NCI-H1105 (cell line): ENCODE results near the gene GPC1.
"Not testable (repeated sequence)": the region's sequence is repeated elsewhere in the genome, so short reads cannot be mapped to it uniquely, and the experiment has no call there.

Experiments
- DNase-seq: peaks from one replicate; lab custom pipeline; 2025; lab: John Stamatoyannopoulos, UW

Gene GPC1

DNA sequence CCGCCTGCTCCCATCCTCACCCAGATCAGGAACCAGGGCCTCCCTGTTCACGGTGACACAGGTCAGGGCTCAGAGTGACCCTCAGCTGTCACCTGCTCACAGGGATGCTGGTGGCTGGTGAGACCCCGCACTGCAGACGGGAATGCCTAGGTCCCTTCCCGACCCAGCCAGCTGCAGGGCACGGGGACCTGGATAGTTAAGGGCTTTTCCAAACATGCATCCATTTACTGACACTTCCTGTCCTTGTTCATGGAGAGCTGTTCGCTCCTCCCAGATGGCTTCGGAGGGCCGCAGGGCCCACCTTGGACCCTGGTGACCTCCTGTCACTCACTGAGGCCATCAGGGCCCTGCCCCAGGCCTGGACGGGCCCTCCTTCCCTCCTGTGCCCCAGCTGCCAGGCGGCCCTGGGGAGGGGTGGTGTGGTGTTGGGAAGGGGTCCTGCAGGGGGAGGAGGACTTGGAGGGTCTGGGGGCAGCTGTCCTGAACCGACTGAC lies 31.7 kb downstream of the GPC1 start:
- no peak for DNase-seq

DNA sequence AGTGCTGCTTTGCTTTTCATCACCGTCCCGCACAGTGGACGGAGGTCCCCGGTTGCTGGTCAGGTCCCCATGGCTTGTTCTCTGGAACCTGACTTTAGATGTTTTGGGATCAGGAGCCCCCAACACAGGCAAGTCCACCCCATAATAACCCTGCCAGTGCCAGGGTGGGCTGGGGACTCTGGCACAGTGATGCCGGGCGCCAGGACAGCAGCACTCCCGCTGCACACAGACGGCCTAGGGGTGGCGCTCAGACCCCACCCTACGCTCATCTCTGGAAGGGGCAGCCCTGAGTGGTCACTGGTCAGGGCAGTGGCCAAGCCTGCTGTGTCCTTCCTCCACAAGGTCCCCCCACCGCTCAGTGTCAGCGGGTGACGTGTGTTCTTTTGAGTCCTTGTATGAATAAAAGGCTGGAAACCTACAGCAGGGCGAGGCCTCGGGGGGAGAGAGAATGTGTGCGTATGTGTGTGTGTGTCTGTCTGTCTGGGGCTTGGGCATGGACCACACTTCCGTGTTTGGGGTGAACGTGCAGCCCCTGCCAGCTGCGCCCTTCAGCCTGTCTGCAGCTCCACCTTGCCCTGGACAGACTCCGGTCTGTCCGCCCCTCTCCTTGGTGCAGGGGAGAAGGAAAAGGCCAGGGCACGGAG lies 32.3 kb downstream of the GPC1 start:
- no peak for DNase-seq

DNA sequence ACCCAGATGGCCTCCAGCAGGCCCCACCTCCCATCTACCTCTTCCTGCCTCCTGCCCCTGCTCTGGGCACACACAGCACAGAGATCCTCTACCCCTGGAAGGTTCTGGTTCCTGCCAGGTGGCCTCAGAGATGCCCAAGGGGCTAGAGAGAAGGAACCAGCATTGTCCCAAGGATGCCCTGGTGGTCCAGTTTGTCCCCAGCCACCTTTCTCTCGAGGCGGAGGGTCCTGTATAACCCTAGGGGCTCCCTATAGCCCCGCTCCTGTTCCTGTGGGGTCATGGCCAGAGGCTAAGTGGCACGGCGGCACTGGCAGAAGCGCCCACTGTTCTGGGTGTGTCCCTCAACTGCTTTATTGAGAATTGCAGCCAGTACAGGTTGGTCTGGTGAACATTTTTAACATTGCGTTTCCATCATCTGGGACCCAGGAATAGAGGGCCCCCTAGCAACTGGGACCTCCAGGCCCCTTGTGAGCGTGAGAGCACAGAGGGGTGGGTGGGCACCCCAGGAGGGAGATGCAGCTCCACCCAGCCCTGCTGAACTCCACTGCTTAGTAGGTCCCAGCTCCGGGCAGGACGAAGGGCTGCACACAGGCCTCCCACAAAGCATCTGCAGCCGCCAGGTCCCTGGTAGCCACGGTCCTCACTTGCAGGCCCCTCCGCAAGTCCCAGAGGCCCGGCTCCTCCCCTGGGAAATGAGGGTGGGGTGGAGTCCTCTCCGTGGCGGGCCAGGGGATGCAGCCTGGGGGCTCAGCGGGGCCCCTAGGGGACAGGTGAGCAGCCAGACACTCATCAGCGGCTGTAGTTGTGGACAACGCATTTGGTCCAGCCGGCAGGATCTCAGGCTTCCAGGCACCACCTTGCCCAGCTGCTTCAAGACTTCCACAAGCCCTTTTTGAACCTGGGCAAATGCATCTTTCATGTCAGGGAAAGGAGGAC lies 33.1 kb downstream of the GPC1 start:
- DNase-seq: no peak

DNA sequence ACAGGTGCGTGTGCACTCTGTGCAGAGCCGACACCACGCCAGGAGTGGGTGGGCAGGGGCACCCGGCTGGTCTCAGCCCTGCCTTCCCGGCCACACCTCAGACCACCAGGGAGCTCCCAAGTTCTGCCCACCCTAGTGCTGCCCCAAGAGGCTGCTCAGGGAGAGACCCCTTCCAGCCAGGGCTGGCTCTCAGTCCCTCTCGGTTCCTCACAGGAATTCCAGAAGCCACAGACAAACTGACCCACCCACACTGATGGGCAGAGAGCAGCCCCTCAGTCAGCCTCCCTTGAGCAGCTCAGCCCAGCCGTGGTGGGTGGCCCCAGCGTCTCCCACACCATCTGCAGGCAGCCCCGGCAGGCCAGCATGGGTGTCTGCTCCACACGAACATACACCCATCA lies 33.8 kb downstream of the GPC1 start:
- no peak for DNase-seq

DNA sequence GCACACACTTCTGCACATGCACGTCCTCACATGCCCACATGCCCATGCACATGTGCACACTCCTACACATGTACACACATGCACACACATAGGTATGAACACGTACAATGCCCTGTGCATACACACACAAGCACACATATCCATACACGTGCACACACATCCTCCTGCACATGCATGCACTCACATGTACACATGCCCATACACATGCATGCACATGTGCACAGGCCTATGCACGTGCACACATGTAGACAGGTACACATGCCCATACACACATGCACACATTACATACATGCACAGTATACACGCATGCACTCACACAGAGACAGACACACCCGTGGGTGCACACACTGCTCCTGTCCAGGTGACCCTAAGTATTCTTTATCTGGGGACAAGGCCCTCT lies 34.3 kb downstream of the GPC1 start:
- DNase-seq: no peak

DNA sequence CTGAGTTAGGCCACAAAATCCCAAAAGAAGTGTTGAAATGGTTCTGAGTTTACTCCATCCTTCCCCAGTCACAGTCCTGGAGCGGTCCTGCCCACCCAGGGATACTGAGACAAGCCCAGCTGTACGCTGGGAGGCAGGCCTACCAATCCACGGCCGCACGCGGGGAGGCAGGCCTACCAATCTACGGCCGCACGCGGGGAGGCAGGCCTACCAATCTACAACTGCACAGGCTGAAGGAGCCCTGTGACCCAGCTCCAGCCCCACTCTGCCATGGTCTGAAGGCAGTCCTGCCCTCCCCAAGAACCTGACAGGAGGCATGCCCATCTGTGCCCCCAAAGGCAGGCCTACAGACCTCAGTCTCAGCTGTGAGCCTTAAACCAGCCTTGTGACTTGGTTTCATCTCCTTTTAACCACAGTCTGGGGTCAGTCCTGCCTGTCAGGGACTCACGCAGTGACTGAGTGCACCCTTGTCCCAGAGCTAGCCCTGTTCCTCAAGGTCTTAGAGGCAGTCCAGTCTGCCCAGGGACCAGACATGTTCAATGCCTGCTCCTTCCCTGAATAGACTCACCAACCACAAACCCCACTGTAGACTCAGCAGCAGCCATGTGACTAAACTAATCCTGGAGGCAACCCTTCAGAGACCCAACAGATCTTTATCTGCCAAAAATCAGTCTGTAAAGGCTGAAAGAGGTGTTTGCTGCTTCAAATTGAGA lies 36.8 kb downstream of the GPC1 start:
- DNase-seq: no peak

DNA sequence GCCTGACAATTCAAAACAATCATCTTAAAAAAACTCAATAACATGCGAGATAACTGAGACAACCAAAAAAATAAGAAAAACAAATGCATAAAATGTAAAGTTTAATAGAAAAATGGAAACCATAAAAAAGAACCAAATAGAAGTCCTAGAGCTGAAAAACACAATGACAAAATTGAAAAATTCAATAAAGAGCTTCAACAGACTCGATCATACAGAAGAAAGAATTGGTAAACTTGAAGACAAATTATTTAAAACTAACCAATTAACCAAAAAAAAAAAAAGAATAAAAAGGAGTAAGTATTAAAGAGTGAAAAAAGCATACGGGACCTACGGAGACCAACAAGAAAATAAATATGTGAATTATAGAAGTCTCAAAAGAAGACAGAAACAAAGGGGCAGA lies 37.7 kb downstream of the GPC1 start:
- DNase-seq: no peak

DNA sequence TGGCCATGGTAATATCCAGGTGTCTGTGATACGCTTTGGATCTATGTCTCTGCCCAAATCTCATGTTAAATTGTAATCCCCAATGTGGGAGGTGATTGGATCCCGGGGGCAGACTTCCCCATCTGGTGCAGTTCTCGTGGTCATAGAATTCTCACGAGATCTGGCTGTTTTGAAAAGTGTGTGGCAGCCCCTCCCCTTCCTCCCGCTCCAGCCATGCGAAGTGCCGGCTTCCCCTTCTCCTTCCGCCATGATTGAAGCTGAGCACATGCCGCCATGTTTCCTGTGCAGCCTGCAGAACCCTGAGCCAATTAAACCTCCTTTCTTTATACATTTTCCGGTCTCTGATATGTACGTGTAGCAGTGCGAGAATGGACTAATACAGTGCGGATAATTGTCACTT lies 42.5 kb downstream of the GPC1 start:
- DNase-seq: no peak

DNA sequence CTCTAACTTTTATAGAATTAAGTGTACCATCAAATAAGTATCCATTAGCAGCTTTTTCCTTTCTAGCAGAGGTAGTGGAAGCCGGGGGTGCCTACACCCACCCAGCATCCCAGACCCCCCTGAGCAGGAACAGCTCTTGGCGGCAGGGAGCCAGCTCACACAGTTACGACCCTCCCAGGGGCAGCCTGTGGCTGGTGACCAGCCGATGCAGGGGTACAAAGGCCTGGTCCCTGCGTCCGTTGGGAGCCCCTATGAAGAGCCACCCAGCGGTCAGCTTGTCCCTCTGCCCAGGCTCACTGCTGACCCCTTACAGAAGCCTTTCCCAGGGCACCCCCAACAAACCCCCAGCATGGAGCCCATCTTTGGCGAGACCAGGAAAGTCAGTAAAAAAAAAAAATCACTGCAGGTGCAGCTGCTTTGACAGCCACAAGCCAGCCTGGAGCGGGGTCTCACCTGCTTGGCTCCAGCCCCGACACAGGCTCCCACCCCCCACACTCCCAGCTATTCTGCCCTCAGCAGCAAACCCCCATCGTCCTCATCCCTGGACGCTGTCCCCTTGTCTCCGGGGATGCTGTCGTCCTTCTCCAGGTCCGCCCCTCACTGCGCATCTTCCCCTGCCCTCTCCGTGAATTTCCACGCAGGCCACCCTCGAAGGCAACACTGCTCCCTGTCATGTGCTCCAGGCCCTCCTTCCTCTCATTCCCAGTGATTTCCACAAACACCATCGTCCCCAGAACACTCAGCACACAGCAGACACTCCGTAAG lies 43.1 kb downstream of the GPC1 start:
- no peak for DNase-seq

DNA sequence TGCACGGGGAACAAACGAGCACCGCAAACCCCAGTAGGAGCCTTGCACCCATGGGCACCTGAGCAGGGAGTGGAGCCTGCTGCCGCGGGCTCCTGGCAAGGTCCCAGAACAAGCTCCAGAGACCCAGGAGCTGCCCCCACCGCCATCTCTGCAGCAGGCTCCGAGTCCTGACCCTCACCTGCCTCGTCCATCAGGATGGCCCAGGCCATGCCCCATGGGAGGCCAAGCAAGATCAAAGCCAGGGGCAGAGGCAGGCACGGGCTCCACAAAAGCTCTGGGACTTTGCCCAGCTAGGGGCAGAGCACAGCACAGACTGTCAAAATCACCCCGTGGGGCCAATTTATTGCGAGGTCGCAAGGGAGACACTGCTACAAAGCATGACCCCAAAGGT lies 43.6 kb downstream of the GPC1 start:
- DNase-seq: no peak

DNA sequence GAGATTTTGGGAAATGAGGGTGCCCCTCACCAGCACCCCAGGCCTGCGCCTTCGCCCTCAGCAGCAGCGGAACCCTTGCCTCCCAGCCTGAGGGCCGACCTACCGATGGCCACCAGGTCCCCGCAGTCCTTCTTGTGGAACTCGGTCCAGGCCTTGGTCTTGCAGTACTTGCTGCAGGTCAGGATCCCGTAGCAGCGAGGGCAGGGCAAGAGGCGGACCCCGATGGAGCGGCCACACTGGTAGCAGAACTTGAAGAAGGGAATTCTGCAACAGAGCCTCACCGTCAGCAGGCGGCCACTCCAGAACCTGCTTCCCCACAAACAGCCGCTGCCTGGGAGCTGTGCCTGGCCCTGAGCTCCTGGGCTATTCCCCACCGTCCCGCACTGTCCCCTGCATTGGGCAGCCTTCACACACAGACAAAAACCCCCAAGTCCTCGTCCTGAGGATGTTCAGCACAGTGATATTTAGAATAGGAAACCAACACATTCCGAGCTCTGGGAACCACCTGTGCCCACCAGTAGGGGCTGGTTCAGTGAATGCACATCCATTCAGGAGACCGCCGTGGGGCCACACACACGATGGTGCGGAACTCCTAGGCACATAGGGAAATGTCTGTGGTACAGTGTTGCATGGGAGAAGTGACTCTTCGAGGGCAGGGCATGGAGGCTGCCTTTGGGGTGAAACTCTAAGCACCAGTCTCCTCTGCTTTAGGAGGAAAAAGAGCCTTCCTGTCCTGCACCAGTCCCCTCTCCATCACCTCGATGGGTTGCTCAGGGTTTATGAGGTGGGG lies 45.6 kb downstream of the GPC1 start:
- DNase-seq: no peak

DNA sequence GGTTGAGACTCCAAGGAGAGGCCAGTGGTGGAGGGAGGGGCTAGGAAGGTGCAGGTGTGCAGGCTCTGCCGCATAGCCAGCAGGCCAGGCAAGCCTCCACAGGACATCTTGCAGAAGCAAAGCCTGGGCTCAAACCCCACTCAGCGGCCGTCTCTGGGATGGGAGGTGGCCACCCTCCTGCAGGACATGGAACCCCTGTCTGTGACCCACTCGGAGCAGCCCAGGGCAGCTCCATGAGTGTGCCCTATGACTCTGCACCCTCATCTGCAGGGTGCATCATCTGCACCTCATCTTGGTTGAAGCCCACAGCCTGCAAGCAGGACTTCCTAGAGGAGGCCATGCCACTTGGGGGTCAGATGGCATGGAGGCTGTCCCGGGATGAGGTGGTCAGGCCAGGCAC lies 46.3 kb downstream of the GPC1 start:
- no peak for DNase-seq

DNA sequence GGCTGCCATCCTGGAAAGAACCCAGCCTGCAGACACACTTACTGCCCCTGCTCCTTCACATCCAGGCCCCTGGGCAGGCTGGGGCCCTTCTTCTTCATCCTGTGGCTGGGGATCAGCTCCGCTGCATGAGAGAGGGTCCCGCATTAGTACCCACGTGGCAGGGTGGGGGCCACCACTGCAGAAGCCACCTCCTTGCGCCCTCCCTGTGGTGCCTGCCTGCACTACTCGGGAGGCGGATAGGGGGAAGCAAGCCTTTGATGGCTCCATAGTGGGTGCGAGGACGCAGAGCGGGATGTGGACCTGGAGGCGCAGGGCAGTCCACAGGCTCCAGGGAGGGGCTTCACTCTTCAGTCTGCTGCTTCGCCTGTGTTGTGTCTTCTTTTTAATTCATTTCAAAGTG lies 46.7 kb downstream of the GPC1 start:
- DNase-seq: no peak

DNA sequence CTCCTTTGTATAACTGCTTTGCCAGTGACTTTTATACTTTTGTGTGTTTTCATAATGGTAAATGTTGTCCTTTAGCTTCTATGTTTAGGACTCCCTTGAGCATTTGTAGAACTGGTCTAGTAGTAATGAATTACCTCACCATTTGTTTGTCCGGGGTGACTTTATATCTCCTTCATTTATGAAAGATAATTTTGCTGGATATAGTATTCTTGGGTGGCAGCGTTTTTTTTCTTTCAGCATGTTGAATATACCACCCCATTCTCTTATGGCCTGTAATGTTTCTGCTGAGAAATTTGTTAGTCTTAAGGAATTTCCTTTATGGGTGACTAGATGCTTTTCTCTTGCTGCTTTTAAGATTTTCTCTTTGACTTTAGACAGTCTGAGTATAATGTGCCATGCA lies 56.0 kb downstream of the GPC1 start:
- DNase-seq: no peak

DNA sequence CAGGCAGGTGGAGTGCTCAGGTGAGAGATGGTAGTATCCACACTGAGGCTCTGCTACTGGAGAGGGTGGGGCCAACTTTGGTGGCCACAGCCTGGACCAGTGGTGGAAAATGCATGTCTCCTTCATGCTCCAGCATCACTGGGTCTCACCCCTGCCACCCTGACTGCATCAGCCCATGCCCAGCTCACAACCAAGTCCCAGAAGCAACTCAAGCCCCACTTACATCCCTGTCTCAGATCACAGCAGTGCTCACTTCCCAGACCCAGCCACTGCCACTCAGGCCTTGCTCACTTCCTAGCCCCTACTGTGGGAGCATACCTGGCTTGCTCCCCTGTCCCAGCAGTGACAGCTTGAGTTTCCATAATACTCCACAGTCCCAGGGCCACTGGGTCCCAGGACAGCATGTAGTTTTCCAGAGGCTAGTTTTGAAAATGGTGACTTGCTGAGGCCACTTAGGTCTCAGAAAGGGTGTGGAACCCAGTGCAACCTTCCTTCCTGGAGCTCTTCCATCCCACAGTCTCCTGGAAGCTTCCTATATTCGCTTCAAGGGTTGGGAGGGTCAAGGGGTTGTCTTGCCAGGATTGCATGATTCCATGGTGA lies 58.8 kb downstream of the GPC1 start:
- no peak for DNase-seq

DNA sequence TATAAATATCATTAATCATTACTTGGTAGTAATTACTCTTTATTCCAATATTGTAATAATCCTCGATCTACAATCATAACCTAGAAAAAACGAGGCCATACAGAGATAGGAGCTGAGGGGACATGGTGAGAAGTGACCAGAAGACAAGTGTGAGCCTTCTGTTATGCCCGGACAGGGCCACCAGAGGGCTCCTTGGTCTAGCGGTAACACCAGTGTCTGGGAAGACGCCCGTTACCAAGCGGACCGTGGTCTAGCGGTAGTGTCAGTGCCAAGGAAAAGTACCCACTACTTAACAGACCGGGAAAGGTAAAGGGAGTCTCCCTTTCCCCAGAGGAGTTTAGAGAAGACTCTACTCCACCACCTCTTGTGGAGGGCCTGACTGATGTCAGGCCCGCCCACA lies 59.5 kb downstream of the GPC1 start:
- DNase-seq: not testable (repeated sequence)

DNA sequence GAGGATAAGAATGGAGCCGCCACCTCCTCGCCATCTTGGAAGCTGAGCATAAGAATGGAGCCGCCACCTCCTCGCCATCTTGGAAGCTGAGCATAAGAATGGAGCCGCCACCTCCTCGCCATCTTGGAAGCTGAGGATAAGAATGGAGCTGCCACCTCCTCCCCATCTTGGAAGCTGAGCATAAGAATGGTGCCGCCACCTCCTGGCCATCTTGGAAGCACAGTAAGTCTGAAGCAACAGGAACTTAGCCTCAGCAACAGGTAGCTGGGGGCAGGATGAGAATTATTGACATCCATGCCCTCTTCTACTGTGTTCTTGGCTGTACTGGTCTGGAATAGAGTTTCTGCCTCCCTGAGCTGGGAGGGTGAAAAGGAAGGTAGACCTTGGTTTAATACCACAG lies 61.6 kb downstream of the GPC1 start:
- not testable (repeated sequence) for DNase-seq

DNA sequence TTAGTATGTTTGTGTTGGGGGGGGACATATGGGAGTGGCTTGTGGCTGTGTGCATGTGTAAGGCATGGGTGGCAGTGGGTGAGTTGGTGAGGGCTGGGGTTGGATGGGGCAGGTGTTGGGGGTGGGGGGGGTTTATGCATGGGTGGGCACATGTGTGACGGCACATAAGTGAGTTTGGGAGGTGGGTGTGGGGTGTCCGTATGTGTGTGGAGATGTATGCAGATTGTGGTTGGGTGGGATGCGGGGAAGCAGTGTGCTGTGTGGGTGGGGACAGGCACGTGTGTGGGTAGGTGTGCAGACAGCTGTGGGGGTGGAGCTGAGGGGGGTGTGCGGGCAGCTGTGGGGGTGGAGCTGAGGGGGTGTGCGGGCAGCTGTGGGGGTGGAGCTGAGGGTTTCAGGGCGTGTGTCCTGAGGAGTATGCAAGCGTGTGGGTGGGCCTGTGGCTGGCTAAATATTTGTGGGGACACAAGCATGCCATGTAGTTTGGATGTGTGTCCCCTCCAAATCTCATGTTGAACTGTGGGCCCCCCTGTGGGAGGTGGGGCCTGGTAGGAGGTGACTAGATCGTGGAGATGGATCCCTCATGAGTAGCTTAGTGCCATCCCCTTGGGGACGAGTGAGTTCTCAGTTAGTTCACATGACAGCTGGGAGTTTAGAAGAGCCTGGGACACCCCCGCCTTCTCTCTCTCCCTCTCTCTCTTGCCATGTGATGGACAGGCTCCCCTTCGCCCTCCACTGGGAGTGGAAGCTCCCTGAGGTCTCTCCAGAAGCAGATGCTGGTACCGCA lies 62.9 kb downstream of the GPC1 start:
- no peak for DNase-seq

DNA sequence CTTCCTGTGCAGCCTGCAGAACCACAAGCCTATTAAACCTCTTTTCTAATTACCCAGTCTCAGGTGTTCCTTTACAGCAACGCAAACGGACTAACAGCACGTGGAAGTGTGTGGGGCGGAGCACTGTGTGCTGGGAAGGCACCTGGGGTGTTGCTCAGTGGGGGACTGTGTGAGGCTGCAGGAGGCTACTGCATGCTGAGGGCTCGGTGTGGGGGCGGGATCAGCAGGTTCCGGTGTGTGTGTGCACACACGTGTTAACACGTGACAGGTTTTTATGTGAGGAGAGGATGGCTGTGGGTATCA lies 63.4 kb downstream of the GPC1 start:
- DNase-seq: no peak
